ENCODE results near the gene KRT28.
"Not testable (repeated sequence)": the region's sequence is repeated elsewhere in the genome, so short reads cannot be mapped to it uniquely, and the experiment has no call there.

The KRT28 gene

GRCh38 chr17:40751065-40751464, 48.7 kb downstream of the KRT28 start:
- no peak for TF ChIP-seq CTCF (IDR thresholded peaks at IDR 0.05; ENCODE audit: low read depth, low read length)
- DNase-seq (ENCODE audit: low read depth in 2 of 2) = no peak
- no peak overlapping the region for H3K4me3 ChIP-seq (replicated peaks in 1 of 2; ENCODE audit: low read depth in 2 of 2, low read length in 2 of 2)

DNA sequence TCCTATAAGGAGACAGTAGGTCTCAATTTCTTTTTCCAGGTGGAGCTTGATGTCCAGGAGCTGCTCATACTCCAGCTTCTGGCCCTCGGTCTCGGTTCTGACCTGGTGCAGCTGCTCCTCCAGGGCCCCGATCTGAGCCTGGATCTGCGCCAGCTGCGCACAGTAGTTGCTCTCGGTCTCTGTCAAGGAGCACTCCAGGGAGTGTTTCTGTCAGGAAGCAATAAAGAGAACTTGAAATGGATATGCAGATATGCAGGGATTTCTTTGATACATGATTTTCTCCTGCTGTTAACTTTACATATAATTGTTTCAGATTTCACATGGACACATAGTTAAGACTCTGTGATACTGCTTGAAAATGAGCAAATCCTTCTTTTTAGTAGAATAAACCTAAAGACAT, 49.4 kb downstream of the KRT28 start:
- no peak overlapping the region for H3K4me3 ChIP-seq (replicated peaks in 1 of 2; ENCODE audit: low read depth in 2 of 2, low read length in 2 of 2)
- no peak for TF ChIP-seq CTCF (IDR thresholded peaks at IDR 0.05; ENCODE audit: low read depth, low read length)
- no peak for DNase-seq (ENCODE audit: low read depth in 2 of 2)

- H3K4me3 ChIP-seq (replicated peaks in 1 of 2; ENCODE audit: low read depth in 2 of 2, low read length in 2 of 2); DNase-seq (ENCODE audit: low read depth in 2 of 2): not testable (repeated sequence)
Observed at GRCh38 chr17:40748666-40749065, 51.1 kb downstream of the KRT28 start.

All from cardiac fibroblast (primary cell).